Gastroesophageal sphincter (tissue), 3 donors: ENCODE results near the gene BSG.

Source experiments
- POLR2A ChIP-seq, 2 donors: fragments of 450-650 bp; IDR thresholded peaks; one replicate each; pipeline ENCODE4 v1.6.1; 2017; ENCODE audit warnings: antibody characterized with exemption in 2 of 2, mild to moderate bottlenecking in 2 of 2, moderate library complexity in 1 of 2
- POLR2AphosphoS5 ChIP-seq: sonication (generic); formaldehyde crosslinking; IDR thresholded peaks from one replicate; pipeline ENCODE4 v1.6.1; 2017; ENCODE audit warnings: antibody characterized with exemption
- TF ChIP-seq, protein P1 (sequence below), 4 experiments: fragments of 200-600 bp in 2 of 4; fragments of 450-650 bp in 2 of 4; sonication (generic) in 1 of 4; IDR thresholded peaks; one replicate each; pipeline ENCODE4 v1.5.1; 2017 to 2019; ENCODE audit warnings: antibody characterized with exemption in 4 of 4, mild to moderate bottlenecking in 2 of 4, moderate library complexity in 2 of 4

DNA sequence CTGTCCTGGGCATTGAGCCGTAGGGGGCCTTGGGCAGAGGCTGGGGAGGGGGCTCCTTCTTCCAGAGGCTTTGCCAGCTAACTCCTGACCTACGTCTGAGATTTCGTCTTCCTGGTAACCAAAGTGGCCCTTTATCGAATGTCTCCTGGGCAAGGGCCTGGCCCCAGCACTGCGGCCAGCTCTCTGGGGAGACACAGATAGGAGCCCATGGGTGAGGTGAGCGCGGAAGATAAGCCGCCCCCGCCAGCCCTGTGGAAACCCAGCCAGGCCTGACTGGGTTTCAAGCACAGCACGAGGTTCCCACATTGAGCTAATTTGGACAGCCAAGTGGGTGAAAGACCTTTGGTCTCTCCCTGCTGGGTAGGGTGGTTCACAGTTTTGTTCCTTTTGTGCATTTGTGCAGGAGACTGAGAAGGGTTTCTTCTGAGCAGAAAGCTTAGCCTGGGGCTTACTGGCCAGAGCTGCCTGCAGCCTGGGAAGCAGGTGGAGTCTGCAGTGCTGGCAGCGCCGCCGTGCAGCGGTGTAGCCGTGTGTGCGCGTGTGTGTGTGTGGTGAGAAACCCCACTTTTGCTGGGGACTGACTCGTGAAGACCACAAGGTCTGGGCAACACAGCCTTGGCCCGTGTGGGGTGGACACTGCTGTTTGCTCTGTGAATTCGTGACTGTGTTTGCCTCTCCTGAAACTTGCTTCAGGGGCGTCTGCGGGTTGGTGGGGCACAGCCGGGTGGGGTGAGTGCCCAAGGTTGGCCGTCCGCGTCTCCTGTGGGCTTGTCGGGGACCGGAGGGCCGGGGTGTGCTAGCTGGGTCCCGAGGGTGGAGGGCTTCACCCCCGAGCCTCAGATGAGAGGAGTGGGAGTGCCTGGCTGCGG, 2.5 kb downstream of the BSG start:
- TF ChIP-seq, protein P1, sequence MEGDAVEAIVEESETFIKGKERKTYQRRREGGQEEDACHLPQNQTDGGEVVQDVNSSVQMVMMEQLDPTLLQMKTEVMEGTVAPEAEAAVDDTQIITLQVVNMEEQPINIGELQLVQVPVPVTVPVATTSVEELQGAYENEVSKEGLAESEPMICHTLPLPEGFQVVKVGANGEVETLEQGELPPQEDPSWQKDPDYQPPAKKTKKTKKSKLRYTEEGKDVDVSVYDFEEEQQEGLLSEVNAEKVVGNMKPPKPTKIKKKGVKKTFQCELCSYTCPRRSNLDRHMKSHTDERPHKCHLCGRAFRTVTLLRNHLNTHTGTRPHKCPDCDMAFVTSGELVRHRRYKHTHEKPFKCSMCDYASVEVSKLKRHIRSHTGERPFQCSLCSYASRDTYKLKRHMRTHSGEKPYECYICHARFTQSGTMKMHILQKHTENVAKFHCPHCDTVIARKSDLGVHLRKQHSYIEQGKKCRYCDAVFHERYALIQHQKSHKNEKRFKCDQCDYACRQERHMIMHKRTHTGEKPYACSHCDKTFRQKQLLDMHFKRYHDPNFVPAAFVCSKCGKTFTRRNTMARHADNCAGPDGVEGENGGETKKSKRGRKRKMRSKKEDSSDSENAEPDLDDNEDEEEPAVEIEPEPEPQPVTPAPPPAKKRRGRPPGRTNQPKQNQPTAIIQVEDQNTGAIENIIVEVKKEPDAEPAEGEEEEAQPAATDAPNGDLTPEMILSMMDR (IDR thresholded peaks at IDR 0.05), result no peak
- TF ChIP-seq POLR2AphosphoS5 (no peak), POLR2A (IDR thresholded peaks at IDR 0.05) (no peak)
